GM23248 (cell line): ENCODE results near the gene MYEF2.

Experiments
- EZH2 ChIP-seq: fragments of 200-600 bp; sonication (generic); IDR thresholded peaks from 2 replicates; pipeline ENCODE4 v1.6.1; 2018; ENCODE audit warnings: antibody characterized with exemption, mild to moderate bottlenecking; ENCODE audit not compliant: insufficient read depth, poor library complexity, severe bottlenecking
- EZH2phosphoT487 ChIP-seq: fragments of 200-600 bp; sonication (generic); IDR thresholded peaks from 2 replicates; pipeline ENCODE4 v1.6.1; 2018; ENCODE audit warnings: antibody characterized with exemption, moderate library complexity, mild to moderate bottlenecking, low read depth; ENCODE audit not compliant: insufficient read depth

GRCh38 chr15:48089702-48090101 is 88.4 kb downstream of the MYEF2 start:
- TF ChIP-seq EZH2, result no peak
- TF ChIP-seq EZH2phosphoT487, result no peak
